ENCODE data around the gene FAM13A. TPM values are rescaled to one million over a fixed set of nuclear protein-coding genes. Genes with fewer than 3 reads are reported as not detected.

FAM13A gene
- total RNA-seq, 1 donor from 2014 or later = 2.7 TPM

DNA sequence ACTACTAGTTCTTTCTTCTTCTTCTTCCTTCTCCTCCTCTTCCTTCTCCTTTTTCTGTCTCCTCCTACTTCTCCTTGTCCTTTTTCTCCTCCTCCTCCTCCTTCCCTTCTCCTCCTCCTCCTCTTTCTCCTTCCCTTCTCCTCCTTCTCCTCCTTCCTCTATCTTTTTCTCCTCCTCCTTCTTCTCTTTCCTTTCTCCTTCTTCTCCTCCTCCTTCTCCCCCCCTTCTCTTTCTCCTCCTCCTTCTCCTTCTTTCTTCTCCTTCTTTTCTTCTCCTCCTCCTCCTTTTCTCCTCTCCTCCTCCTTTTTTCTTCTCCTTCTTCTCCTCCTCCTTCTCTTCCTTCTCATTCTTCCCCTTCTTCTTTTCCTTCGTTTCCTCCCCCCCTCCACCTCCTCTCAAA, 337.6 kb downstream of the FAM13A start:
- TF ChIP-seq, protein P1, sequence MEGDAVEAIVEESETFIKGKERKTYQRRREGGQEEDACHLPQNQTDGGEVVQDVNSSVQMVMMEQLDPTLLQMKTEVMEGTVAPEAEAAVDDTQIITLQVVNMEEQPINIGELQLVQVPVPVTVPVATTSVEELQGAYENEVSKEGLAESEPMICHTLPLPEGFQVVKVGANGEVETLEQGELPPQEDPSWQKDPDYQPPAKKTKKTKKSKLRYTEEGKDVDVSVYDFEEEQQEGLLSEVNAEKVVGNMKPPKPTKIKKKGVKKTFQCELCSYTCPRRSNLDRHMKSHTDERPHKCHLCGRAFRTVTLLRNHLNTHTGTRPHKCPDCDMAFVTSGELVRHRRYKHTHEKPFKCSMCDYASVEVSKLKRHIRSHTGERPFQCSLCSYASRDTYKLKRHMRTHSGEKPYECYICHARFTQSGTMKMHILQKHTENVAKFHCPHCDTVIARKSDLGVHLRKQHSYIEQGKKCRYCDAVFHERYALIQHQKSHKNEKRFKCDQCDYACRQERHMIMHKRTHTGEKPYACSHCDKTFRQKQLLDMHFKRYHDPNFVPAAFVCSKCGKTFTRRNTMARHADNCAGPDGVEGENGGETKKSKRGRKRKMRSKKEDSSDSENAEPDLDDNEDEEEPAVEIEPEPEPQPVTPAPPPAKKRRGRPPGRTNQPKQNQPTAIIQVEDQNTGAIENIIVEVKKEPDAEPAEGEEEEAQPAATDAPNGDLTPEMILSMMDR (IDR thresholded peaks at IDR 0.05) = no peak
- H3K36me3 Mint-ChIP-seq (ENCODE audit: low read depth) = peaks cover 89% of the 10 kb centered on the region
- H3K27ac Mint-ChIP-seq = no peak overlapping the region
- no peak for ATAC-seq (ENCODE audit: low read depth)
- intact Hi-C loops (cut with micrococcal nuclease) = no loop called here
- no peaks in the 10 kb centered on the region for H3K27me3 Mint-ChIP-seq
- POLR2A ChIA-PET = no interaction called here
- CTCF ChIA-PET = no interaction called here
- no peak overlapping the region for H3K4me3 Mint-ChIP-seq
- no peak for DNase-seq
- H3K4me1 Mint-ChIP-seq = no peaks in the 10 kb centered on the region
- peaks cover 22% of the 10 kb centered on the region for H3K9me3 Mint-ChIP-seq

DNA sequence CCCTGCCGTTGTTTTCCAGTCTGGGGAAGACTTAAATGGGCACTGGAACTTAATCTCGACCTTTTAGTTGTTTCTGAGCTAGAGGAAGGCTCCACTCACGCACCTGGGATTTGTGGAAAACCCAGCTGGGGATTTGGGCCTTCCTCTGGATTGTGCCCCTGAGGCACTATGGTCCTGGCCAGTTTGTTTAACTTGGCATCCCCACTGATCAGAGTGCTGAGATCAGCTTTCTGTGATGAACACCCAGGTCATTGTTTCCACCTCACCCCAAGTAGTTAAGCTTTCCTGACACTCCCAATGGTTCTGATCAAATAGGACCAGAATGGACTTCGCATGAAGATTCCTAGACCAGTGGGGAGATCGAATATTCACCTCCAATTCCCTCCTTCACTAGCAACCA, 338.9 kb downstream of the FAM13A start:
- no peak for ATAC-seq (ENCODE audit: low read depth)
- ChIA-PET CTCF (no interaction called here), POLR2A (no interaction called here)
- no peak overlapping the region for H3K27ac Mint-ChIP-seq
- no peaks in the 10 kb centered on the region for H3K27me3 Mint-ChIP-seq
- H3K9me3 Mint-ChIP-seq = peaks cover 22% of the 10 kb centered on the region
- intact Hi-C loops (cut with micrococcal nuclease) = no loop called here
- TF ChIP-seq, protein P1 (IDR thresholded peaks at IDR 0.05) = no peak
- no peak for DNase-seq
- H3K4me3 Mint-ChIP-seq = no peak overlapping the region
- H3K4me1 Mint-ChIP-seq = no peaks in the 10 kb centered on the region
- H3K36me3 Mint-ChIP-seq (ENCODE audit: low read depth) = peaks cover 89% of the 10 kb centered on the region

DNA sequence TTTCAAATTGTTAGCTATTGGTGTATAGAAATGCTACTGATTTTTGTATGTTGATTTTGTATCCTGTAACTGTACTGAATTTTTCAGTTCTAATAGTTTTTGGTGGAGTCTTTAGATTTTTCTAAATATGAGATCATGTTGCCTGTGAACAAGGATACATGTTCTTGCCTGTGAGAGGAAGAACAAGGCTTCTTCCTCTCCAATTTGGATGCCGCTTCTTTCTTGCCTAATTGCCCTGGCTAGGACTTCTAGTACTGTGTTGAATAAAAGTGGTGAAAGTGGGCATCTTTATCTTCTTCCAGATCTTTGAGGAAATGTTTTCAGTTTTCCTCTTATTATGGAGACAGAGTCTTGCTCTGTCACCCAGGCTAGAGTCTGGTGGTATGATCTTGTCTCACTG, 343.2 kb downstream of the FAM13A start:
- TF ChIP-seq, protein P1 (IDR thresholded peaks at IDR 0.05) = no peak
- no peaks in the 10 kb centered on the region for H3K4me1 Mint-ChIP-seq
- peaks cover 87% of the 10 kb centered on the region for H3K36me3 Mint-ChIP-seq (ENCODE audit: low read depth)
- no peak overlapping the region for H3K27ac Mint-ChIP-seq
- DNase-seq (no peak), ATAC-seq (ENCODE audit: low read depth) (no peak)
- H3K27me3 Mint-ChIP-seq = no peaks in the 10 kb centered on the region
- ChIA-PET CTCF (no interaction called here), POLR2A (no interaction called here)
- intact Hi-C loops (cut with micrococcal nuclease) = no loop called here
- H3K4me3 Mint-ChIP-seq = no peak overlapping the region
- peaks cover 26% of the 10 kb centered on the region for H3K9me3 Mint-ChIP-seq

DNA sequence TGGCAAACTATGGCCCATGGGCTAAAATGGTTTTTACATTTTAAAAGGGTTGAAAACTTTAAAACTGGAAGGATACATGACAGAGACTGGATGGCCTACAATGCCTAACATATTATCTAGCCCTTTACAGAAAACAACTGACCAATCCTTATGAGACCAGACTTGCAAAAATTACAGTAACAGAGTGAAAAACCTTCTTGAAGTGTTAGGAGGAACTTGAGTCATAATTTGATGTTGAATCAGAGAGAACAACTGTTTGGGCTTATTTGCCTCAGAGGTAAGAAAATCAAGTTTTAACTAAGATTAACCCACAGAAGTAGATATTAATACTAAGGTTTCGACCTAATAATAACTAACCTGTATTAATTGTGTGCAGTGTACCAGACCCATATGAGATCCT, 347.0 kb downstream of the FAM13A start:
- H3K9me3 Mint-ChIP-seq = peaks cover 6% of the 10 kb centered on the region
- CTCF ChIA-PET = no interaction called here
- intact Hi-C loops (cut with micrococcal nuclease) = no loop called here
- H3K4me3 Mint-ChIP-seq = no peak overlapping the region
- no peaks in the 10 kb centered on the region for H3K27me3 Mint-ChIP-seq
- H3K27ac Mint-ChIP-seq = no peak overlapping the region
- ATAC-seq (ENCODE audit: low read depth) = no peak
- H3K36me3 Mint-ChIP-seq (ENCODE audit: low read depth) = peaks cover 85% of the 10 kb centered on the region
- H3K4me1 Mint-ChIP-seq = no peaks in the 10 kb centered on the region
- POLR2A ChIA-PET = no interaction called here
- TF ChIP-seq, protein P1 (IDR thresholded peaks at IDR 0.05) = no peak
- DNase-seq = no peak

DNA sequence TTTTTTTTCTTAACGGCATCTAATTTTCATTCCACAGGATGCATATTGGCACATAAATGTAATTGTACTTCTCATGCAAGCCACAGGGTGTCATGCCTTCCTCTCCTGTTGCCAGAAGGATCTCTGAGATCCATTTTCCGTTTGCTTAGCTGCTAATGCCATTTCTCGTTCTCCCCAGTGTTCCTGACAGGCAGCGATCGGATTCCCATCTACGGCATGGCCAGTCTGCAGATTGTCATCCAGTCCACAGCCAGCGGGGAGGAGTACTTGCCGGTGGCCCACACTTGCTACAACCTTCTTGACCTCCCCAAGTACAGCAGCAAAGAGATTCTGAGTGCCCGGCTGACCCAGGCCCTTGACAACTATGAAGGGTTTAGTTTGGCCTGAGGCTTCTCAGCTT, 350.4 kb downstream of the FAM13A start:
- Mint-ChIP-seq H3K27me3 (no peaks in the 10 kb centered on the region), H3K4me3 (no peak overlapping the region)

More for the DNA sequence above, 350.4 kb downstream of the FAM13A start:
- POLR2A ChIA-PET = no interaction called here
- no peak for ATAC-seq (ENCODE audit: low read depth)
- Mint-ChIP-seq H3K36me3 (ENCODE audit: low read depth) (peaks cover 82% of the 10 kb centered on the region), H3K9me3 (no peaks in the 10 kb centered on the region), H3K4me1 (no peaks in the 10 kb centered on the region), H3K27ac (no peak overlapping the region)
- no peak for DNase-seq
- CTCF ChIA-PET = no interaction called here
- TF ChIP-seq, protein P1 (IDR thresholded peaks at IDR 0.05) = no peak
- intact Hi-C loops (cut with micrococcal nuclease) = no loop called here

Data from activated B cell treated with CpG ODN at 0.5 μM for 24 hours (primary cell).